GM21367 (cell line): Measurements from ENCODE around the gene USP31.

Experiments used
- ATAC-seq: cut with Tn5 transposase; IDR thresholded peaks from one replicate; pipeline ENCODE4 v1.9.1; 2021; ENCODE audit not compliant: unreplicated experiment

USP31 gene

DNA sequence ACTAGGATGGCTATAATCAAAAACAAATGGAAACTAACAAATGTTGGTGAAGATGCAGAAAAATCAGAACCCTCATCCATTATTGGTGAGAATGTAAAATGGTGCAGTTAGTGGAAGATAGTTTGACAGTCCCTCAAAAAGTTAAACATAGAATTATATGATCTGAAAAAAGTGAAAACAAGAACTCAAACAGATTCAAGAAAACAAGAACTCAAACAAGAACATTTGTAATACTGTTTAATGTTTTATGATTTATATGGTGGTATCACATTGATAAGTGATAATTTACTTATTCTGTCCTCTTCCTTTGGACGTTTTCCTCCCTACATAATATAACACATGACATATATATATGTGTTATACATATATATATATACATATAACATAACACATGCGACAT is 12.0 kb downstream of the USP31 start:
- no peak for ATAC-seq

DNA sequence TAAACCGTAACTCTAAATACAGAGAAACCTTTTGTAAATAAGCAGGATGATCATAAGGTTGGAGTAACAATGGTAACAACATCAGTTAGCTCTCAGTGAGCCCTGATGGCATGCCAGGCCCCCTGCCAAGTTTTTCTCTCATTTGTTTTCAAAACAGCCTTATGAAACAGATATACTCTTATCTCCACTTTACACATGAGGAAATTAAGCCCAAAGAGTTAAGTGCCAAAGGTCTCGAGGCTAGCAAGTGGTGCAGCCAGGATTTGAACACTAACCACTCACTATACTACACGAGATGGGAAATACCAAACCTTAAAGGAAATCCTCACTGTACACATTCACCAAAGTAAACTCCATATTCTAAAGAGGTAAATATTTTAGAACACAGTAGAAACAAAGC is 15.0 kb downstream of the USP31 start:
- no peak for ATAC-seq

- ATAC-seq, result no peak
These were observed 16.3 kb downstream of the USP31 start for GRCh38 chr16:23132775-23133463.

DNA sequence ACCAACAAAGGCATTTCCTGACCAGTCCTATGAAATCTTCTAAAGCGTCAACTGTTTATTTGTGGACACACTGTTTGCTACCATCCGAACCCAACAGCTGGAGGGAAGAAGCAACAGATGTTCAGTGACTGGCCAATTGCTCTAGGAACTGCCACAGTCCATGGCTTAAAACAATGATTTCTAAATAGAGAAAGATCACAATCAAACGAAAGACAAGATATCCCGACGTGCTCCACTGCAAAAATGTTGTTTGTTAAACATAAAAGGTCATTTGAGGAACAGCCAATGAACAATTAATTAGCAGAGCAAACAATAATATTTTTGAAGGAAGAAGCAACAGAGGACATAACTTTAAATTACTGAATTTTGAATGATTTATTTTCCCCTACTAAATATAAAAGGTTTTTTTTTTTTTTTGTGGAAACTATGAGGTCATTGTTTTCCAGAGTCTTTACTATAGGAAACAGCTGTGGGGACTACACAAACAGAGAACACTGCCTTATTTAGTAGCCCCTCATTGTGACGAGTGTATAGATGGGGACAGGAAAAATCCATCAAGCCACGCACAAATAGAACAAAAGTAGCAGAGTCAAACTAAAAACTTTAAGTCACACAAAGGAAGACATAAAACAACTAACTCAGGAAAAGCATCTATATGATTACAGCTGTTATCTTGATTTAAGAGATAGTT is 17.2 kb downstream of the USP31 start:
- no peak for ATAC-seq

DNA sequence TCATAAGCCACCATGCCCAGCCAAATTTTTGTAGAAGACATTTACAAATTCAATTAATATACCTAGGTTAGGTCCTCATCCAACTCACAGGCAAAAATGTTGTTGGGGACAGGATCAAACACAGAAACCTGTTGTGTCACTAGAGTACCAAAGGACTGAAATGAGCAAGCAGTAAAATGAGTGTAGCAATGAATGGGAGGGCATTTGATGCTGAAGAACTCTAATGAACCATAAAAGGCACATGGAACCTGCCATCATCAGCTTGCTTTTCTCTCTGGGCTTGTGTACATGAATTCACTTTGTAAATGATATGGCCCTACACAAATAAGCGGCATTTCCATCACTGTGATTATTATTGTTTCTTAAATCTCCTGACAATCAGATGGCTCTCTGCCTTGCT is 17.8 kb downstream of the USP31 start:
- no peak for ATAC-seq

DNA sequence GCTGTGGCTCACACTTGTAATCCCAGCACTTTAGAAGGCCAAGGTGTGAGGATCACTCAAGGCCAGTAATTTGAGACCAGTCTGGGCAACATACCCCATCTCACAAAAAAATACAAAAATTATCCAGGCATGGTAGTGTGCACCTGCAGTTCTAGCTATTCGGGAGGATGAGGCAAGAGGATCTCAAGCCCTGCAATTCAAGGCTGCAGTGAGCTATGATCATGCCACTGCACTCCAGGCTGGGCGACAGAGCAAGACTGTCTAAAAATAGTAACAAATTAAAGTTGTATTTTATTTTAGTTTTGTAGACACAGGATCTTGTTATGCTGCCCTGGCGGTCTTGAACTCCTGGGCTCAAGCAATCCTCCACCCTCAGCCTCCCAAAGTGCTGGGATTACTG is 18.2 kb downstream of the USP31 start:
- ATAC-seq, result no peak

GRCh38 chr16:23129686-23130085 is 19.6 kb downstream of the USP31 start:
- no peak for ATAC-seq

GRCh38 chr16:23128056-23128455 is 21.2 kb downstream of the USP31 start:
- no peak for ATAC-seq

GRCh38 chr16:23125277-23125676 is 24.0 kb downstream of the USP31 start:
- ATAC-seq, result no peak

DNA sequence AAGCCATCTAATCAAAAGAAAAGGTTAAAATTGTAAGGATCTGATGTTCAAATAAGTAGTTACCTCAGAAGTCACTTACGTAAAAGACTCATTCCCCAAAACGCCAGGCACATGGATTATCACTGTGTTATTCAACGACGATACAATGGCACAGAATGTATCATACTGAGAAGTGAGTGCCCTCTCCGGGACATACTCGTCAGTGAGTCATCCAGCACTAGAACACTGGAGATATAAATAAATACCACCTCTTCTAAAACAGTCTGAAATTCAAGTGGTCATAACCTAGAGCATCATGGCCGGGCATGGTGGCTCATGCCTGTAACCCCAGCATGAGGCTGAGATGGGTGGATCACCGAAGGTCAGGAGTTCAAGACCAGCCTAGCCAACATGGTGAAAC is 24.9 kb downstream of the USP31 start:
- no peak for ATAC-seq

GRCh38 chr16:23122144-23122543 is 27.1 kb downstream of the USP31 start:
- no peak for ATAC-seq

DNA sequence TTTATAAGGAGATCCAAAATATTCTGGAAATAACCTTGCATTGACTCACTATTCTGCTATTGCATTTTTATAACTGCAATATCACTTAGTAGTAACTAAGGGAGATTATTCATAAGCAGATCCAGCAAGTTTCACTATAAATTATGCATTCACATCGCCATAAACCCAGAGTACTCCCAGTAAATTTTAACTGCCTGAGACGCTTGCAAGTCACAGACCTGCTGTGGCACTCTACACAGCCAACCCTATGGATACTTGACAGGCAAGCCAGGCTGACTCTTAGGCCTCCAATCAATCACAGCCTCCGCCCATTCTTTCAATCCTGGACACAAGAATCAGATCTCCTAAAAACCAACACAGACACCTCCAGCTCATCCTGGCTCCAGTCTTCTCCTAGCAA is 28.2 kb downstream of the USP31 start:
- ATAC-seq, result no peak

- no peak for ATAC-seq
These were observed 28.7 kb downstream of the USP31 start for GRCh38 chr16:23120562-23120961.

DNA sequence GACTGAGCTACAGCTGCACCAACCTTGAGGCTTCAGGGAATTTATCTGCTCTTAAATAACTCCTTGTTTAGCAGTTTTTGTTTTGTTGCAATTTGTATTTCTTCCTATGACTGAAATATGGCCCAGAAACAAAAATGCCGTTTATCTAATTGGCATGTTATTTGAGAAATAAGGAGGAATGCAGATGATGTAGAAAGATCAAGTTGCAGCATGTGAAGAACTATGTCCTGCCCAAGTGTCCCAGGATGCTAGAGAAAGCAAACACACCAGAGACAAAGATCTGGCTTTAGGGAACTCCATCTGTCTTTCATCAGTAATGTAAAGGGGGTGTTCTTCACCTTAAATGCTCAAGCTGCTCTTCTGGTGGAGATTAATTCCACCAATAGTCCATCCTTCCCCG is 29.7 kb downstream of the USP31 start:
- no peak for ATAC-seq

DNA sequence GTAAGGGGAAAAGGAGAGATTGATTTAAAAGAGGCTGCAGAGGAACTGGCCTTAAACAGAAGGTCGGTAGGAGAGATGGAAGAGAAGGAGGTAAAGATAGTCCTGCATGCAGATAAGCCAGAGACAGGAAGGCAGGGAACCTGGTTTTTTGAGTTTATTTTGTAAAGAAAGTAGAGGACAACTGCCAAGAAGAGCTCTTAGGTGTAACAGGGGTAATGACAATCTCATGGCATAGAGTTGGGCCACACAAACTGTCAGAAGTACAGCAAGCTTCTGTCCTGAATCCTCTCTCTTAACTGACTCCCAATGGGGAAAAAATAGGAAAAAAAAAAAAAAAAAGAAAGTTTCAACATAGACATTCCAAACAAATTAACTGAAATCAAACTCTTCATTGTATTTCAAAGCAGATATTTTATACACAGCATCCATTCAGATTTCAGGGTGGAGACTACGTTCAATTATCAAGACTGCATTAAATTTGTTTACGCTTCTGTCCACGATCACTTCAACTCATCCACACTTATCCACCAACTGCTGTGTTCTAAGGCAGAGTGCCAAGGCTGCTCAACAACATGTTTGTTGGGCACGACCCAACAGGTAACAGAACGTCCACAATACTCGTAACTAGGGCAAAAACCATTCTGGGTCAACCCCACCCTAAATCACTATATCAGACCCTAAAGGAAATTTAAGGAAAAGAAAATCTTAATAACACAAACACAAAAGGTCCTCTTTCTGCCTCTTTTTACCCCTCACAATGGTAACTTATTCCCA is 34.9 kb downstream of the USP31 start:
- no peak for ATAC-seq

GRCh38 chr16:23113185-23113584 is 36.1 kb downstream of the USP31 start:
- ATAC-seq, result no peak

DNA sequence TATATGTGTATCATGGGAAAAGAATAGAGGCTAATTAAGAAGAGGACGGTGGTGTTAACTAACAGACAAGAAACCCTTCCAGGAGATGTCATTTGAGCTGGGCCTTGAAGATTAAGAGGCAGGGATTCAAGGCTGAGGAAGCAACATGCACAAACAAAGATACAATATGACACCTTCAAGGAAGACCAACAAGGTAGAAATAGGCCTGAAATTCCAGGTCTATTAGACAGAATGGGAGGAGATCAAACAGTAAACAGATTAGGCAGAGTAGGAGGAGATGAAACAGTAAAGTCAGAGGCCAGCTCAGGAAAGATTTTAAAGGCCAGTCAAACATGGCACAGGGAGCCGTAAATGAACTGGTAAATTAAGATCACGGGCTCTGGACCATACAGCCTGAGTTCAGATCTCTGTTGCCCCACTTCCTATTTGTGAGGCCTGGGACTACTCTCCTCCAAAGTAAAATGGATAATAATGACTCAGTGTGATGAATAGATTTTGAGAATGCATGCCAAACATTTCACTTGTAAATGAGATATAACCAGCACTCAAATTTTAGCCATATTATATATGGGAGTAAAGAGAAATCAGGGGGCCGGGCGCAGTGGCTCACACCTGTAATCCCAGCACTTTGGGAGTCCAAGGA is 38.9 kb downstream of the USP31 start:
- ATAC-seq, result no peak

GRCh38 chr16:23107936-23108335 is 41.3 kb downstream of the USP31 start:
- no peak for ATAC-seq

- no peak for ATAC-seq
These were observed 42.1 kb downstream of the USP31 start for GRCh38 chr16:23107117-23107516.

DNA sequence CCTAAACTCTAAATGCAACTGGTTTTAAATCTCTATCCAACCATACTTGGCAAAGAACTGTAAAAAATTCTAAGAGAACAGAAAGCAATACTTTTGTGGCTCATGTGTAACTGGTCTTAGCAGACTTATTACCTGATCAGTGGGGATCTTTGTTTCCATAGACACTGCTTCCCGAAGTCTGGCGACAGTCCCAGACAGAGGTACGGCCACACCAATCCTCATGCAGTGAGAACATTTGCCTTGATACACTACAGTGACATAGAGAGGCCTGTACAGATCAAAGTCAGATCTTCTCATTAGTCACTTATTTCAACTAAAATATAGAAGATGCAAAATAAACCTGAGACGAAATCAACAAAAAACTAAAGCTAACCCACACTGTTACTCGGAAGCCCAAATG is 43.9 kb downstream of the USP31 start:
- no peak for ATAC-seq
